ENCODE data around the gene SLC16A10. TPM values are rescaled to one million over a fixed set of nuclear protein-coding genes. Genes with fewer than 3 reads are reported as not detected.

The SLC16A10 gene
- total RNA-seq, 2 donors from 2014 or later = 8.7 to 13.8 TPM

DNA sequence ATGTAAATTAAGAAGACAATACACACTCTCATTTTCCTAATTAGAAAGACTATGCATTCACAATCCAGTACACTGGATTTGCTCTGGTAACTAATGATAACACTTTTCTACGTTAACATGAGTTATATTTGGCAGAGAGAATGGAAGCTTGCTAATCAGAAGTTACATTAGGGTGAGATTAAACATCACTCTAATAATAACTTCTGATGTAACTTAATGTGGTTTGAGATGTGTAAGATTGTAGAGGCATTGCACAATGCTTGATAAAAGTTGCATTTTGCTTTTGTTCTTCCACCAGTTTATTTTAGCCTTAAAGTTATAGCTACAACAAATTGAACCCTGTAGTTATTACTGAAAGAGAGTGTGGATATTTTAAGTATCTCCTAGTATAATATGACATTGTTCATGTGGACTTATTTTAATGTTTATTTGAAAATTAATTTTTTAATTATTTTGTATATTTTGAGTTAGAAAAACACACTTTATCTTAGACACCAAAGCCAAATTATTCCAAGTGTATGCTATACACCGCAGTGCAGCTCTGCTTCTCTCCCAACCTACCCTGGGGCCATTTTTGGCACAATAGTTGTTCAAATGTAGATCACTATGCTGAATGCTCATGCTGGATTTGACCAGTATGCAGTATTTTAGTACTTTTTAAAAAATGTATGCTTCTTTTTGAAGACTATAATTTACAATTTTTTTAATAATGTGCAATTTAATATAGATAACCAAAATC lies 143.2 kb downstream of the SLC16A10 start:
- Histone ChIP-seq H3K27me3 (ENCODE audit: control insufficient read depth, insufficient read depth, low read length, poor library complexity, severe bottlenecking) (no peaks in the 10 kb centered on the region), H3K4me1 (ENCODE audit: control insufficient read depth, insufficient read depth, low read length) (peaks cover 5% of the 10 kb centered on the region), H3K36me3 (ENCODE audit: control insufficient read depth, insufficient read depth, low read length) (no peaks in the 10 kb centered on the region), H3K9ac (ENCODE audit: extremely low read depth, low read length, poor library complexity, severe bottlenecking) (no peak overlapping the region), H3K27ac (ENCODE audit: low read depth, low read length) (no peak overlapping the region), H3K9me3 (ENCODE audit: control insufficient read depth, low read length) (no peaks in the 10 kb centered on the region), H3K4me3 (ENCODE audit: low read length) (no peak overlapping the region)
- Mint-ChIP-seq H3K4me1 (peaks cover 21% of the 10 kb centered on the region), H3K4me3 (no peak overlapping the region), H3K27ac (no peak overlapping the region), H3K9me3 (no peaks in the 10 kb centered on the region), H3K27me3 (ENCODE audit: insufficient read depth) (no peaks in the 10 kb centered on the region), H3K36me3 (ENCODE audit: low read depth) (no peaks in the 10 kb centered on the region)
- WGBS, 2 experiments (ENCODE audit: insufficient coverage in 1 of 2, insufficient read length in 1 of 2) = 98% methylated on average over 2 of the region's 2 CpGs; no CpG with 5 or more reads in 1 of the 2 experiments
- TF ChIP-seq, protein P1, sequence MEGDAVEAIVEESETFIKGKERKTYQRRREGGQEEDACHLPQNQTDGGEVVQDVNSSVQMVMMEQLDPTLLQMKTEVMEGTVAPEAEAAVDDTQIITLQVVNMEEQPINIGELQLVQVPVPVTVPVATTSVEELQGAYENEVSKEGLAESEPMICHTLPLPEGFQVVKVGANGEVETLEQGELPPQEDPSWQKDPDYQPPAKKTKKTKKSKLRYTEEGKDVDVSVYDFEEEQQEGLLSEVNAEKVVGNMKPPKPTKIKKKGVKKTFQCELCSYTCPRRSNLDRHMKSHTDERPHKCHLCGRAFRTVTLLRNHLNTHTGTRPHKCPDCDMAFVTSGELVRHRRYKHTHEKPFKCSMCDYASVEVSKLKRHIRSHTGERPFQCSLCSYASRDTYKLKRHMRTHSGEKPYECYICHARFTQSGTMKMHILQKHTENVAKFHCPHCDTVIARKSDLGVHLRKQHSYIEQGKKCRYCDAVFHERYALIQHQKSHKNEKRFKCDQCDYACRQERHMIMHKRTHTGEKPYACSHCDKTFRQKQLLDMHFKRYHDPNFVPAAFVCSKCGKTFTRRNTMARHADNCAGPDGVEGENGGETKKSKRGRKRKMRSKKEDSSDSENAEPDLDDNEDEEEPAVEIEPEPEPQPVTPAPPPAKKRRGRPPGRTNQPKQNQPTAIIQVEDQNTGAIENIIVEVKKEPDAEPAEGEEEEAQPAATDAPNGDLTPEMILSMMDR (conservative IDR thresholded peaks at IDR 0.05) = no peak
- no peak for DNase-seq

DNA sequence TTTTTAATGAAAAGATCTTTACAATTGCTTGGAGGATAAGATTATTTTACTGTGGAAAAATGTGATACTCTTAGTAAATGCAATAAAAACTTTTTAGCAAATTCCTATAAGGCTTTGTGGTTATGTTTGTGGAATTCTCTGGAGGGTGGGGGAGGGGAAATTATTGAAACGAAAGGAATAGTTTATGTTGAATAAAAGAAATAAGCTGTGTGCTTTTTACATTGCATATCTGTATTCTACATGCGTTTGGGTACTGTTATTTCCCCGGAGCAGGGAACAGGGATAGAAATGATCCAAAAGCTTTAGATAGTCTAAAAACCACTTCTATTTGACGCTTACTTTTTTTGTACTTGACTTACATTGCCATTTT lies 143.8 kb downstream of the SLC16A10 start:
- WGBS, 2 experiments (ENCODE audit: insufficient coverage in 1 of 2, insufficient read length in 1 of 2) = 92 to 97% methylated on average over 3 to 4 of the region's 4 CpGs
- Histone ChIP-seq H3K9ac (ENCODE audit: extremely low read depth, low read length, poor library complexity, severe bottlenecking) (no peak overlapping the region), H3K27ac (ENCODE audit: low read depth, low read length) (no peak overlapping the region), H3K36me3 (ENCODE audit: control insufficient read depth, insufficient read depth, low read length) (no peaks in the 10 kb centered on the region), H3K4me3 (ENCODE audit: low read length) (no peak overlapping the region), H3K27me3 (ENCODE audit: control insufficient read depth, insufficient read depth, low read length, poor library complexity, severe bottlenecking) (no peaks in the 10 kb centered on the region), H3K4me1 (ENCODE audit: control insufficient read depth, insufficient read depth, low read length) (peaks cover 5% of the 10 kb centered on the region), H3K9me3 (ENCODE audit: control insufficient read depth, low read length) (no peaks in the 10 kb centered on the region)
- no peak overlapping the region for H3K27ac Mint-ChIP-seq
- H3K9me3 Mint-ChIP-seq = peaks cover 2% of the 10 kb centered on the region
- H3K4me3 Mint-ChIP-seq = no peak overlapping the region
- DNase-seq = no peak
- H3K27me3 Mint-ChIP-seq (ENCODE audit: insufficient read depth) = no peaks in the 10 kb centered on the region
- no peaks in the 10 kb centered on the region for H3K36me3 Mint-ChIP-seq (ENCODE audit: low read depth)
- TF ChIP-seq, protein P1 (conservative IDR thresholded peaks at IDR 0.05) = no peak
- peaks cover 21% of the 10 kb centered on the region for H3K4me1 Mint-ChIP-seq

DNA sequence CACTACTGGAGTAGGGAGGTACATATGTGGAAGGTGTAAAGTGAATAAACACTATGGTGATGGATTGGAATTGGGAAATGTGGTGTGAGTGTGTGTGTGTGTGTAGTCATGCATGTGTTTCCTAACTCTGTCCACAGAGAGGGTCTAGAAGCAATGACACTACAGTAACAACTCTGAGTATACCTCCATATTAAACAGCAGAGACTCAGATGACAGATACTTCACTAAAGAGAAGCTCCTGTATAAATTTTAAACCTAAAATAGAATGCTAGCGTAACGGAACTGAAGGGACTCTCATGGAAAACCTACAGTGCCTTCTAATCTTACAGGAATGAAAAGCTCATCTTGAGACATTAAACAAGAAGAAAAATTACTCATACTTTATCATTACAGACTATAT lies 150.5 kb downstream of the SLC16A10 start:
- H3K27ac Mint-ChIP-seq = no peak overlapping the region

More for the DNA sequence above, 150.5 kb downstream of the SLC16A10 start:
- Histone ChIP-seq H3K9ac (ENCODE audit: extremely low read depth, low read length, poor library complexity, severe bottlenecking) (no peak overlapping the region), H3K9me3 (ENCODE audit: control insufficient read depth, low read length) (no peaks in the 10 kb centered on the region), H3K27me3 (ENCODE audit: control insufficient read depth, insufficient read depth, low read length, poor library complexity, severe bottlenecking) (no peaks in the 10 kb centered on the region), H3K4me1 (ENCODE audit: control insufficient read depth, insufficient read depth, low read length) (no peaks in the 10 kb centered on the region), H3K4me3 (ENCODE audit: low read length) (no peak overlapping the region), H3K36me3 (ENCODE audit: control insufficient read depth, insufficient read depth, low read length) (no peaks in the 10 kb centered on the region), H3K27ac (ENCODE audit: low read depth, low read length) (no peak overlapping the region)
- WGBS, 2 experiments (ENCODE audit: insufficient coverage in 1 of 2, insufficient read length in 1 of 2) = 98 to 100% methylated on average over 2 of the region's 2 CpGs
- Mint-ChIP-seq H3K36me3 (ENCODE audit: low read depth) (no peaks in the 10 kb centered on the region), H3K9me3 (peaks cover 2% of the 10 kb centered on the region), H3K27me3 (ENCODE audit: insufficient read depth) (no peaks in the 10 kb centered on the region), H3K4me1 (peaks cover 15% of the 10 kb centered on the region), H3K4me3 (no peak overlapping the region)
- TF ChIP-seq, protein P1 (conservative IDR thresholded peaks at IDR 0.05) = no peak
- DNase-seq = no peak
